ENCODE data around the gene EEF1AKMT2. TPM values are rescaled to one million over a fixed set of nuclear protein-coding genes. Genes with fewer than 3 reads are reported as not detected.

The EEF1AKMT2 gene
- total and polyA plus RNA-seq, 9 of the 15 experiments (the other 6 are each of a cell fraction or from before 2014, with no cell fraction given), result 9.3 to 34.3 (median 23.7) TPM

DNA sequence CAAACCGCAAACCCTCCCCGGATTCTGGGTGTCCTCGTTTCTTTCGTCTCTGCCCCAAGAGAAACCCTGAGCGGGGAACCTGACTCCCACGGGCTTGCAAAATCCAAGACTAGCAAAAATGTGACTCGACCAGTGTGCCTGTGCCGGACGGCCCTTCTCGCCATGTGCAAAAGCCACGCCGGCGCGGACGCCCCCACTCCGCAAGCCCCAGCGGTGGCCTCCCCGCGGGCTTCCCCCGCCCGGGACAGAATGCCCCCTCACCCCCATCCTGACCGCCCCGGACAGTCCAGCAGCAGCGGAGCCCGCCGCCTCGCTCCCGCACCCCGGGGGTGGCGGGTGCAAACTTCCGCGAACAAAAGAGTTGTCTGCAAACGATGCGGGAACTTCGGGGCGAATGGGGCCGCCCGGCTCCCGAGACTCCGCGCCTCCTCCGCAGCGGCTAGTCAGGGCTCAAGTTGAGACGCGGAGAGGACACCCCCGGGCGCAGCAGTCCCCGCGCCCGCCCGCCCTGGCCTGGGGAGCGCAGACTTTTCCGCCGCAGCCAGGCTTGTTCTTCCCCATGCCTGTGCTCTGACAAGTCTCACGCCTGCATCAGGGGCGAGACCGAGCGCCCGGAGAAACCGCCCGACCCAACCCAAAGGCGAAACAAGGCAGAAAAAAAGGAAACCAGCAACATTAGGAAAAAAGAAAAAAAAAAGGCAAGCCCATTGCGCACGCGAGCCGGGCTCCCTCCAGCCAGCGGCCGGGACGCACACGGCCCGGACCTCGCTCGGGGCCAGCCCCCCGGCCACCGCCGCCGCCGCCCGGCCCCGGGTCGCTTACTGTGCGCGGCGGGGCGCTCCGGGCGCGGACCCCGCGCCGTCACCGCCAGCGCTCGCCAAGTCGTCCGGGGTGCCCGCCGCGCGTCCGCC, 48.2 kb downstream of the EEF1AKMT2 start (continued):
- TF ChIP-seq, protein P1, sequence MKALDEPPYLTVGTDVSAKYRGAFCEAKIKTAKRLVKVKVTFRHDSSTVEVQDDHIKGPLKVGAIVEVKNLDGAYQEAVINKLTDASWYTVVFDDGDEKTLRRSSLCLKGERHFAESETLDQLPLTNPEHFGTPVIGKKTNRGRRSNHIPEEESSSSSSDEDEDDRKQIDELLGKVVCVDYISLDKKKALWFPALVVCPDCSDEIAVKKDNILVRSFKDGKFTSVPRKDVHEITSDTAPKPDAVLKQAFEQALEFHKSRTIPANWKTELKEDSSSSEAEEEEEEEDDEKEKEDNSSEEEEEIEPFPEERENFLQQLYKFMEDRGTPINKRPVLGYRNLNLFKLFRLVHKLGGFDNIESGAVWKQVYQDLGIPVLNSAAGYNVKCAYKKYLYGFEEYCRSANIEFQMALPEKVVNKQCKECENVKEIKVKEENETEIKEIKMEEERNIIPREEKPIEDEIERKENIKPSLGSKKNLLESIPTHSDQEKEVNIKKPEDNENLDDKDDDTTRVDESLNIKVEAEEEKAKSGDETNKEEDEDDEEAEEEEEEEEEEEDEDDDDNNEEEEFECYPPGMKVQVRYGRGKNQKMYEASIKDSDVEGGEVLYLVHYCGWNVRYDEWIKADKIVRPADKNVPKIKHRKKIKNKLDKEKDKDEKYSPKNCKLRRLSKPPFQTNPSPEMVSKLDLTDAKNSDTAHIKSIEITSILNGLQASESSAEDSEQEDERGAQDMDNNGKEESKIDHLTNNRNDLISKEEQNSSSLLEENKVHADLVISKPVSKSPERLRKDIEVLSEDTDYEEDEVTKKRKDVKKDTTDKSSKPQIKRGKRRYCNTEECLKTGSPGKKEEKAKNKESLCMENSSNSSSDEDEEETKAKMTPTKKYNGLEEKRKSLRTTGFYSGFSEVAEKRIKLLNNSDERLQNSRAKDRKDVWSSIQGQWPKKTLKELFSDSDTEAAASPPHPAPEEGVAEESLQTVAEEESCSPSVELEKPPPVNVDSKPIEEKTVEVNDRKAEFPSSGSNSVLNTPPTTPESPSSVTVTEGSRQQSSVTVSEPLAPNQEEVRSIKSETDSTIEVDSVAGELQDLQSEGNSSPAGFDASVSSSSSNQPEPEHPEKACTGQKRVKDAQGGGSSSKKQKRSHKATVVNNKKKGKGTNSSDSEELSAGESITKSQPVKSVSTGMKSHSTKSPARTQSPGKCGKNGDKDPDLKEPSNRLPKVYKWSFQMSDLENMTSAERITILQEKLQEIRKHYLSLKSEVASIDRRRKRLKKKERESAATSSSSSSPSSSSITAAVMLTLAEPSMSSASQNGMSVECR (CRISPR knock-in tag; IDR thresholded peaks at IDR 0.05), result 0 out of 2 replicates have a peak, but pooled peaks have one; percentile 39
- TF ChIP-seq, protein P2, sequence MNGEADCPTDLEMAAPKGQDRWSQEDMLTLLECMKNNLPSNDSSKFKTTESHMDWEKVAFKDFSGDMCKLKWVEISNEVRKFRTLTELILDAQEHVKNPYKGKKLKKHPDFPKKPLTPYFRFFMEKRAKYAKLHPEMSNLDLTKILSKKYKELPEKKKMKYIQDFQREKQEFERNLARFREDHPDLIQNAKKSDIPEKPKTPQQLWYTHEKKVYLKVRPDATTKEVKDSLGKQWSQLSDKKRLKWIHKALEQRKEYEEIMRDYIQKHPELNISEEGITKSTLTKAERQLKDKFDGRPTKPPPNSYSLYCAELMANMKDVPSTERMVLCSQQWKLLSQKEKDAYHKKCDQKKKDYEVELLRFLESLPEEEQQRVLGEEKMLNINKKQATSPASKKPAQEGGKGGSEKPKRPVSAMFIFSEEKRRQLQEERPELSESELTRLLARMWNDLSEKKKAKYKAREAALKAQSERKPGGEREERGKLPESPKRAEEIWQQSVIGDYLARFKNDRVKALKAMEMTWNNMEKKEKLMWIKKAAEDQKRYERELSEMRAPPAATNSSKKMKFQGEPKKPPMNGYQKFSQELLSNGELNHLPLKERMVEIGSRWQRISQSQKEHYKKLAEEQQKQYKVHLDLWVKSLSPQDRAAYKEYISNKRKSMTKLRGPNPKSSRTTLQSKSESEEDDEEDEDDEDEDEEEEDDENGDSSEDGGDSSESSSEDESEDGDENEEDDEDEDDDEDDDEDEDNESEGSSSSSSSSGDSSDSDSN (IDR thresholded peaks at IDR 0.05; ENCODE audit: borderline replicate concordance in 1 of 2, low read depth in 2 of 2, low read length in 2 of 2), result 0 out of 4 replicates have a peak, but pooled peaks of 1 of the 2 experiments have one; percentile 3
- TF ChIP-seq TAF7 (tag; IDR thresholded peaks at IDR 0.05) (no peak), PRDM10 (IDR thresholded peaks at IDR 0.05; ENCODE audit: partially characterized antibody) (peak; percentile 15), ESRRA (IDR thresholded peaks at IDR 0.05; ENCODE audit: borderline replicate concordance, low read depth) (no peak), RBM22 (IDR thresholded peaks at IDR 0.05; ENCODE audit: low read depth, low read length, poor library complexity, severe bottlenecking) (peak; percentile 26), MYC (IDR thresholded peaks at IDR 0.05; ENCODE audit: low read depth, low read length) (0 out of 2 replicates have a peak, but pooled peaks have one; percentile 3), MYC (CRISPR knock-in tag; IDR thresholded peaks at IDR 0.05; ENCODE audit: borderline replicate concordance, low read depth) (no peak), NCOA4 (IDR thresholded peaks at IDR 0.05; ENCODE audit: partially characterized antibody) (no peak)
- TF ChIP-seq, protein P3, sequence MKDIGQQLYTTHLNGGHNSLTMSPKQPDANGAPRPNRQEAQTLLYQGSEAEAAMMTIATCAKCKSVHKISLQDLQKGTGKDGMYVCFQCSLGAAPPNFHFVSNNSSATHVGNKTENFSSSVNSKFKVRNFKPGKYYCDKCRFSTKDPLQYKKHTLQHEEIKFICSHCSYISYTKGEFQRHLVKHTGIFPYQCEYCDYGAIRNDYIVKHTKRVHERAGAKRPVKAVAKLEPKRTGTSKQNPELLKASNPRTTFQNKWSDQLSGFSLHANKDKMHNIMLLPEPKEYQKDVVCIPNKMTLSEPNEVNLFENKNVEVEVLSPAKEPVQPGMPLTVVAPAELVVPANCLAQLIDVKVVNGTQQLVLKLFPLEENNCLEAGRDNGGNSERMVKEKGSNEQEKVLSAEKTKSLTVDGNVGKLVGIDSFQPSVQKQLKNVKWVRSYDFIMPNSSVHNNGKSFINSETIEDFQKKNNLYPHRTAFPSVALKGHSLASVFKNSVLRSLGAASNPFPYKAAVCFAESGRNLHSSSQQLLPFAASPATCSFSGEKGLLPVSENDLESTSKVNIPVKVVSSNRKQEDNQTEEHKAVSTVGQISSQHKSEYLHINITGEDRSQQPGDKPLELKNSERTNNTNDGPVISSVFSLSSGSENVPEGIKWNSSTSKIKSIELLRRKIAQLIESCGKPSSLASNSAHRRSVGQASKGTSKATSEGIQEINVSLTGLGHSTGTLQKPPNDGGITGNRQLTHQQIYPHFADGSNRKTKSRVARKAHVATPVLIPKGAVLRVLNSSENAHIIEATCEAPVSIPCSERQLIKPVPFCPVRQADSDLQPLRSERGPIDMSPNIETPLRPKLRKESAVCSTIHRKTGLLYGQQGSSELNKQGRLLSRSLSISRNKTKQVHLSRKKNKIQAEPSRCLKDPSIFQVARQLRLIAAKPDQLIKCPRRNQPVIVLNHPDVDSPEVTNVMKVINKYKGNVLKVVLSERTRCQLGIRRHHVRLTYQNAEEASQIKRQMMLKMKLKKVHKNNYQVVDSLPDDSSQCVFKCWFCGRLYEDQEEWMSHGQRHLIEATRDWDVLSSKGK (CRISPR knock-in tag; IDR thresholded peaks at IDR 0.05), result no peak
